NCI-H187 treated with DMSO at 0.1 percent for 48 hours (cell line): Measurements from ENCODE around the gene SORCS1.

Experiments
- DNase-seq: peaks from one replicate; lab custom pipeline; 2025; lab: John Stamatoyannopoulos, UW

SORCS1 gene

GRCh38 chr10:106816318-106817085, 348.0 kb downstream of the SORCS1 start:
- DNase-seq = no peak

- DNase-seq = no peak
Observed at GRCh38 chr10:106815427-106816043, 349.0 kb downstream of the SORCS1 start.

- no peak for DNase-seq
Observed at GRCh38 chr10:106804992-106805582, 359.4 kb downstream of the SORCS1 start.

- DNase-seq = no peak
Observed at GRCh38 chr10:106802949-106803348, 361.6 kb downstream of the SORCS1 start.

GRCh38 chr10:106799776-106800175, 364.7 kb downstream of the SORCS1 start:
- DNase-seq = no peak

GRCh38 chr10:106795619-106796018, 368.9 kb downstream of the SORCS1 start:
- no peak for DNase-seq

- DNase-seq = no peak
Observed at GRCh38 chr10:106793617-106794016, 370.9 kb downstream of the SORCS1 start.

GRCh38 chr10:106789623-106790022, 374.9 kb downstream of the SORCS1 start:
- DNase-seq = no peak

GRCh38 chr10:106788982-106789381, 375.5 kb downstream of the SORCS1 start:
- no peak for DNase-seq

GRCh38 chr10:106785528-106785927, 379.0 kb downstream of the SORCS1 start:
- DNase-seq = no peak

DNA sequence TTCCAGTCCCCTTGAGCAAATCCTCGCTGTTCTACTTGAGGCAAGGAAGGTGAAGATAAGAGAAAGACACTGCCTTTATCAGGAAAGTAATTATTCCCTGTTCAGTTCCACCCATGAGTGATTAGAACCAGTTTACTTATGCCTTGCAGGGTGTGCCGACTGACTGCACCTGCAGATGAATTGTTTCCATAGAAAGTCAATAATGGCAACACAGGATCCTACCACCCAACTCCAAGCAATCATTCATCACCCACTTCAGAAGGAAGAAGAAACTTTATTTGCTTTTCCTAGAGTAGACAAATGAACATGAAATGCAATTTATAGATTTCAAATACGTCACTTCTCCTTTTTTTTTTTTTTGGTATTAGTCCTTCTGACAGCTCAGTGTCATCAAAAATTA, 383.9 kb downstream of the SORCS1 start:
- no peak for DNase-seq

GRCh38 chr10:106777841-106778240, 386.7 kb downstream of the SORCS1 start:
- no peak for DNase-seq

DNA sequence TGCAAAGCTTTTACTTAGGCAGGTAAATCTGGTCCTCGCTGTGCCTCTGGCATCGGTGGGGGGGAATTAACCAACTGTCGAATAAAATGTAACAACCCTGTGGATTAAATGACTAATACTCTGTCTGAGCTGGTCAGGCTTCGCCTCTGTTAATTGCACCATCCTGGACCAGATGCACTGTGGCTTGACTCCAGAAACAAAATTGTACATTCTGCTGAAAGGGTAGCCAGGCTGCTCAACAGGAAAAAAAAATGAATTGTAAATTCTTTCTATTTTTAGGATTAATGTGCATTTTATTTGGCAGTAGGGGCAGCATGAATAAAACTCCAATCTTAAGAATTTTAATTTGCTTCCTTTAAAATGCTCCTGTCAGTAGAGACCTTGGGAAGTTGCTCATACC, 389.4 kb downstream of the SORCS1 start:
- no peak for DNase-seq

- no peak for DNase-seq
Observed at GRCh38 chr10:106772957-106773356, 391.5 kb downstream of the SORCS1 start.

DNA sequence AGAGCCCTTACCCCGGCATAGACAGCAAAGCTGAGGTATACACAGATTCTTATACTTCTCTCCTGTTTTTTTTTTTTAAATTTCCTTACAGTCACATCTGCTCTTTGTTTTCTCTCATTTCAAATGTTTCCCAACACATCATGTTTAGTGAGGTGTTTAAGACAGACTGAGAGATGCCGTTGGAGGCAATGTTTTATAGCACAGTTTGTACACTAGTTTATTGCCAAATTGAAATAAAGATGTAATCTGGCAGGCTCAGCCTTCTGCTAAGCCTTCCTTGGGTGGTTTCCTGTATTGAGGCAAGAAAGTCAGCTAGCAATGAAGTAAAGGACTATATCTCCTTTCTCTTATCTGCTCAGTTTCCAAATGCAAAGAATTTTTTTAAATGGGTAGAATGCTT, 393.4 kb downstream of the SORCS1 start:
- no peak for DNase-seq

- DNase-seq = no peak
Observed at GRCh38 chr10:106768204-106768603, 396.3 kb downstream of the SORCS1 start.

- DNase-seq = no peak
Observed at GRCh38 chr10:106765928-106766327, 398.6 kb downstream of the SORCS1 start.

DNA sequence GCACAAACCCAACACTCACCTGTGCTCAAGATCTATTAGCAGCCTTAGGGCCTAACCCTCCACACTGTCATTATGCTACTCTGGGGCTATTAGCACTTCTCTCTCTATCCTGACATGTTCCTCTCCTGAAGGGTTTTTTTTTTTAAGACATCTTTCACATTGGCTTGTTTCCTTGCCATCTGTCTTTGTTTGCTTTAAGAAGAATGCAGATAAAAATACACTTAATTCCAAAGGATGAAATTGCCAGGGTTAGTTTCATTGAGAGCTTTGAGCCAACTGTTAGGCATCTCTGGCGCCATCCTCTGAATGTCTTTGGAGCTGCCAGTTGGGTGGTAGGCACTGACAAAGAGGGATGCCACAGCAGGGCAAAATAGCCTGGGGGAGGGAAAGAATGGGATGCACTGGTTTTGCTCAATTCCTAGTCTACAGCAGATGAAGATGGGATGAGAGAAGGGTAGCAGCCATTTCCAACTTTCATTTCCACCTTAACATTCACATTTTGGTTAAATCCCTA, 399.2 kb downstream of the SORCS1 start:
- DNase-seq = no peak

GRCh38 chr10:106764360-106764759, 400.1 kb downstream of the SORCS1 start:
- DNase-seq = no peak

DNA sequence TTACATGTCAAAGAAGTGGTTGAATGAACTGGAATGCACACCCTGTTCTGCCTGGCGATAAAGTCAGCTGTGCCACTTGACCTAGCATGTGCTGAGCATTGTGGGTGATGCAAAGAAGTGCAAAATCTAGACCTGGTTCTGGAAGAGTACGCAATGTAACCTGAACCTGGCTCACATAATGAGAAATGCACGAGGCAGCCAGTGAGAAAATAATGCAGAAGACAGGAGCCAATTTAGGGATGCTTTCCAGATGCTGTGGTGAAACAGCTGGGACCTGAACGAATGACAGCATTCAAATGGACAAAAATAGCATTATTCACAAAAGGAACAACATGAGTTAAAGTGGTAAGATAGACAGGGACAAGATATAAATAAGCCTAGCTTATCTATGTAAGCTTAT, 402.6 kb downstream of the SORCS1 start:
- no peak for DNase-seq

GRCh38 chr10:106757521-106757920, 407.0 kb downstream of the SORCS1 start:
- DNase-seq = no peak

- DNase-seq = no peak
Observed at GRCh38 chr10:106751091-106751490, 413.4 kb downstream of the SORCS1 start.

GRCh38 chr10:106746868-106747267, 417.6 kb downstream of the SORCS1 start:
- no peak for DNase-seq
